ENCODE results near the gene PBX1.

DNA sequence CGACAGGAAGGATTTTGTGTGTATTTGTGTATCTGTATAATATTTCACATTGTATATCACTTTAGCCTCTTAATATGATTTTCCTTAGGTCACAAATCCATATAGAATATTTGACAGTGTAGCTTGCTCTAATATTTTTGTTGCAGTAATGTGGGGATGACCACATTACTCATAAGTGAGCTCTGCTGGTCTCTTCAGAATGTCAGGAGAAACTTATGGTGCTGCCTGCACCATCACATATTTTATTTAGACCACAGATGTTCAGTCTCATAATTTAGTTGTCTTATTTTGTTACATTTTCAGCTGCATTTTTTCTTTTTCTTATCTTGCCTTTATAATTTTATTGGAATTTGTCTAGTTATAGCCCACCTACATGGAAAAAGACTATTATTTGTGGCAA, 205.3 kb downstream of the PBX1 start:
- TF ChIP-seq CTCF (IDR thresholded peaks at IDR 0.05) (no peak), POLR2AphosphoS5 (IDR thresholded peaks at IDR 0.05) (no peak)
